ENCODE measurements around the gene CAMTA1.
A peak's percentile ranks its signal among the peaks of the same experiment; 100 is the strongest.

The CAMTA1 gene

DNA sequence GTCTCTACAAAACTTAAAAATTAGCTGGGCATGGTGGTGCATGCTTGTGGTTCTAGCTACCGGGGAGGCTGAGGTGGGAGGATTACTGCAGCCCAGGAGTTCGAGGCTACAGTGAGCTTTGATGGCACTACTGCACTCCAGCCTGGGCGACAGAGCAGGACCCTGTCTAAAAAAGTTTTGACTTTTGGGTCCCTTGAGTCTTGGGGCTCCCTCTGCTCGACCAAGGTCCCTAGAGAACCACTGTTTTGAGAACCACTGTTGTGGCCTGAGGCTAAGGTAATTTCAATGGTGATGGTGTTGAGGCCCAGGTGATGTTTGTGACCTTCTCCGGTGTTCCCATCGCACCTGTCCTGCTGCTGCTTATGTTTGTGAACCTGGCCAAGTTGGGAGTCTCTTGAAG is 3.1 kb upstream of the CAMTA1 start:
- no peak overlapping the region for H3K4me3 ChIP-seq (ENCODE audit: low read length)
- TF ChIP-seq, protein P1, sequence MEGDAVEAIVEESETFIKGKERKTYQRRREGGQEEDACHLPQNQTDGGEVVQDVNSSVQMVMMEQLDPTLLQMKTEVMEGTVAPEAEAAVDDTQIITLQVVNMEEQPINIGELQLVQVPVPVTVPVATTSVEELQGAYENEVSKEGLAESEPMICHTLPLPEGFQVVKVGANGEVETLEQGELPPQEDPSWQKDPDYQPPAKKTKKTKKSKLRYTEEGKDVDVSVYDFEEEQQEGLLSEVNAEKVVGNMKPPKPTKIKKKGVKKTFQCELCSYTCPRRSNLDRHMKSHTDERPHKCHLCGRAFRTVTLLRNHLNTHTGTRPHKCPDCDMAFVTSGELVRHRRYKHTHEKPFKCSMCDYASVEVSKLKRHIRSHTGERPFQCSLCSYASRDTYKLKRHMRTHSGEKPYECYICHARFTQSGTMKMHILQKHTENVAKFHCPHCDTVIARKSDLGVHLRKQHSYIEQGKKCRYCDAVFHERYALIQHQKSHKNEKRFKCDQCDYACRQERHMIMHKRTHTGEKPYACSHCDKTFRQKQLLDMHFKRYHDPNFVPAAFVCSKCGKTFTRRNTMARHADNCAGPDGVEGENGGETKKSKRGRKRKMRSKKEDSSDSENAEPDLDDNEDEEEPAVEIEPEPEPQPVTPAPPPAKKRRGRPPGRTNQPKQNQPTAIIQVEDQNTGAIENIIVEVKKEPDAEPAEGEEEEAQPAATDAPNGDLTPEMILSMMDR (conservative IDR thresholded peaks at IDR 0.05; ENCODE audit: low read depth, low read length), result no peak
- DNase-seq (ENCODE audit: low read depth), result no peak

DNA sequence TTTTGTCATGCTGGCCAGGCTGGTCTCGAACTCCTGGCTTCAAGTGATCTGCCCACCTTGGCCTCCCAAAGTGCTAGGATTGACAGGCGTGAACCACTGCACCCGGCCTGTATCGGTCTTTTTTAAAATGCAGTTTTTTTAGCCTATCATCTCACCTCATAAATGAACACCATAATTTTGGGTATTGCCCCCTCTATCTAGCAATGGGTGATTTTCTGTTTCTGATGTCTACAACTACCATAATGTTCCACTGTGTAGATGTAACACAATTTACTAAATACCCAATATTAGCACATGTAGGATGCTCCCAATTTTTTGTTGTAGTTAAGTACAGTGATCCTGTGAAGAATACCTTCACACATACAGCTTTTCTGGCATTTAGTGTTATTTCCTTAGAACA is 2.0 kb upstream of the CAMTA1 start:
- TF ChIP-seq, protein P1 (conservative IDR thresholded peaks at IDR 0.05; ENCODE audit: low read depth, low read length), result no peak
- H3K4me3 ChIP-seq (ENCODE audit: low read length), result peak overlapping the region; percentile 72
- DNase-seq (ENCODE audit: low read depth), result no peak

DNA sequence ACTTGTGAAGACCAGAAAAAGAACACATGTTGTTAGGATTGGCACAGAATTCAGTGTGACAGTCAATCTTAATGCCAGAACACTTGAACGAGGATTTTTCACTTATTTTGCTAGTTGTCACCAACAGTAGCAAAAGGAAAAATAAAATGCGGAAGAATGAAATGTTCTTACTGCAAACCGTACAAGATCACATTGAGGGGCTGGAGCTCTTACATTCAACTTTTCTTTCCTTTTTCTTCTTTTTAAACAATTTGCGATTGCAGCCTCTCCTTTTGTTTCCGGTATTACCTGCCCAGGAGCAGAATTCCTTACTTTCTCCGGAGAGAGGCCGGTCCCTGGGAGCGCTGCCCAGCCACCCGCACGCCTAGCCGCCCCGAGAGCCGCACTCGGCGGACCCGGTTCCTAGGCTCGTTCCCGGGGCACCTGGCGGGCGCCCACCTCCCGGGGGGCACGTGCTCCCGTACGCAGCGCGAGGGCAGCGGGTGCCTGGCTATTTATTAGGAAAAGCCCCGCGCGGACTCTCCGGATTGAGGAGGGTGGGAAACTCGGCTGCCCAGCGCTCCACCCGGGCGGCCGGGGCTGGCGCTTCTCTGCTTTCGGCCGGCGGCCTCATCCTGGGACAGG is 1.2 kb upstream of the CAMTA1 start:
- DNase-seq (ENCODE audit: low read depth), result no peak
- H3K4me3 ChIP-seq (ENCODE audit: low read length), result peak overlapping the region; percentile 72
- TF ChIP-seq, protein P1 (conservative IDR thresholded peaks at IDR 0.05; ENCODE audit: low read depth, low read length), result no peak

DNA sequence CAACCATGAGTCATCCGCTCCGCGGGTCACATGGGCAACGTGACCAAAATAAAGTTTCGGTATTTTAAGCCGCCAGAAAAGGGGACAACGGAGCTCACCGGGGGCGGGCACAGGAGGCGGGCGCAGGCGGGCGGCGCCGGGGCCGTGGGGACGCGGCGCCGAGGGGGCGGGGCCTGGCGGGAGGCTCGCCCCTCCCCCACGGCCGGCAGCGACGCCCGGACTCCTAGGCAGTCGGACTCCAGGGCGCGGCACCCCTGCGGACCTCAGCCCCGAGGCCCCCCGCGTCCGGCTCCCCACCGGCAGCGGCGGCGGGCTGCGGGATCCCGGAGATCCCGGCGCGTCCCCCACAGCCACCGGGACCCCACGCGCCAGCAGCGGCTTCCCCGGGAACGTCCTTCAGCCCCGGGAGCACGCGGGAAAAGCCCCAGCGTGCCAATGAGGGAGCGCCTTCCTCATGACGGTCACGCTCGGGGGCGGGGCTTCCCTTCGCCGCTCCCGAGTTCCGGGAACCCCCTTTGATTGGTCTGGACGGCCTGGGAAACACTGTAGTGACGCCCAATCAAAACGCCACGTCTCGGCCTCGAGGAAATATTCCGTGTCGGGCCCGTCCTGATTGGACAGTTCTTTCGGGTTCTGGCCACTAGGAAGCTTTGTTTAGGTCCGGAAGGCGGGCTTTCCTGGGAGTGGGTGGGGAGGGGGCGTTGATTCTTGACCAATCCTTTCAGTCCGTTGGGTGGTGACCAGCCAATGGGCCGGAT is 515 bp upstream of the CAMTA1 start:
- peak overlapping the region; percentile 72 for H3K4me3 ChIP-seq (ENCODE audit: low read length)
- peak; percentile 100 for DNase-seq (ENCODE audit: low read depth)
- TF ChIP-seq, protein P1 (conservative IDR thresholded peaks at IDR 0.05; ENCODE audit: low read depth, low read length), result no peak

DNA sequence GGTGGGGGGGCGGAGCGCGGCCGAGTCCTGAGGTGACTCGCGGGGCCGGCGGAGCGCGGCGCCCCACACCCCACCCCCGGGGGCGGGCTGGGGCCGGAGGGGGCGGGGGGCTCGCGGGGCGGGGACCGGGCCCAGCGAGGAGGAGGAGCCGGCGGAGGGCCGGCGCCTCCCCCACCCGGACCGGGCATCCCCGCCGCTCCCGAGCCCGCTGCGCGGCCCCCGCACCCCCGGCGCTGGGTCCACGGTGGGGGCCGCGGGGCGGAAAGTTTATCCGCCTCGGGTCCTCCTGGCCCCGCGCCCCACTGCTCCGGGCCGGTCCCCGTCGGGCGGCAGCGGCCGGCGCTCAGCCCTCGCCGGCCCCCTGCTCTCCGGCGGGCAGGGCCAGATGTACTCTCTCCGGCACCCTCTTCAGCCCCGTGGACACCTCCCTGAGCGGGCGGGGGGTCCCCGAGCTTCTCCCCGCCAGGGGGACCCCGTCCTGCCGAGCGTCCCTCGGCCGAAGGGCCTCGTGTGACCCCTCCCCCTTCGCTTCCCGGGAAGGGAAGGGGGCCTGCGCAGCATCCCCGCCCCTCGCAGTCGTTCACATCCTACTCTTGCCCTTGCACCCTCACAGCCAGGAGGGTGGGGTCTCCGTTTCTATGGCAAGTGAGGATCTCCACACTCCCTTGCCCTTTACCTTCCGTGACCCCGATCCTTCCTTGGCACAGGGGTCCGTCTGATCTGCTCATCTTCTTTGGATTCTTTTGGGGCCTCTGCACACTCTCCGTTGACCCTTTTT is 663 bp downstream of the CAMTA1 start:
- H3K4me3 ChIP-seq (ENCODE audit: low read length), result peak overlapping the region; percentile 69
- TF ChIP-seq, protein P1 (conservative IDR thresholded peaks at IDR 0.05; ENCODE audit: low read depth, low read length), result peak; percentile 20
- no peak for DNase-seq (ENCODE audit: low read depth)

DNA sequence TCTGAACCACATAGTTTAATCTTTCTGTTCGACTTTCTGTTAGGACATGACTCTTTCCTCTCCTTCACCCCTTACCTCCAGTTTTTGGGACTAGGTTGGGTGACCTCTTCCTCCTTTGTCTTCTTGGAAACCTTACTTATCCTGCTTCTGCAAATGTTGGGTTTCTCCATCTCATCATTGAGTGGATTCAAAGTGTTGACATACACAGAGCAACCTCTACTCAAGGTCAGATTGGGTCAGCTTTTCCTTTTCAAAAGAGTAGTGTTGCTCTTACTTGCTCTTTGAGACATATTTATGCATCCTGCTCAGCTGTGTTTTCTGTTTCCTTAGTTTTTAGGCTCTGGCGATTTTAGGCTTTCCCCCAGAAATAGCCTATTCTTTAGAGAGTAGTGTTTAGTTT is 3.7 kb downstream of the CAMTA1 start:
- TF ChIP-seq, protein P1 (conservative IDR thresholded peaks at IDR 0.05; ENCODE audit: low read depth, low read length), result no peak
- no peak overlapping the region for H3K4me3 ChIP-seq (ENCODE audit: low read length)
- DNase-seq (ENCODE audit: low read depth), result no peak

Measured in retinal pigment epithelial cell (primary cell).